Measurements from ENCODE around the gene HORMAD2.

The HORMAD2 gene

DNA sequence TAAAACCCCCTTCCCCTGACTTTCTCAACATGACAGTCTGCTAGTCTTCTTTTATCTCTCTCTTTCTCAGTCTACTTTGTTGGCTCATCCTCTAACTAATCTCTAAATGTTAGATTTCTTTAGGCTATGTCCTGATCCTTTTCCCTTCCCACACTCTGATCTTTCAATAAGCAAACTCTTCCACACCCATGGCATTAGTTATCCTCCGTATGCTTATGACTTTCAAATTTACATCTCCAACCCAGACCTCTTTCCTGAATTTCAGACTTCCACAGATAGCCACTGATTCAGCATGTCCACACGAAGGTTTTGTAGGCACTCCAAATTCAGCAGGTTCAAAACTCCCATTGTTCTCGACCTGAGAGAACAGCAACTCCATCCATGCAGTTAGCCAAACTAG, 90.7 kb downstream of the HORMAD2 start:
- no peak for DNase-seq

DNA sequence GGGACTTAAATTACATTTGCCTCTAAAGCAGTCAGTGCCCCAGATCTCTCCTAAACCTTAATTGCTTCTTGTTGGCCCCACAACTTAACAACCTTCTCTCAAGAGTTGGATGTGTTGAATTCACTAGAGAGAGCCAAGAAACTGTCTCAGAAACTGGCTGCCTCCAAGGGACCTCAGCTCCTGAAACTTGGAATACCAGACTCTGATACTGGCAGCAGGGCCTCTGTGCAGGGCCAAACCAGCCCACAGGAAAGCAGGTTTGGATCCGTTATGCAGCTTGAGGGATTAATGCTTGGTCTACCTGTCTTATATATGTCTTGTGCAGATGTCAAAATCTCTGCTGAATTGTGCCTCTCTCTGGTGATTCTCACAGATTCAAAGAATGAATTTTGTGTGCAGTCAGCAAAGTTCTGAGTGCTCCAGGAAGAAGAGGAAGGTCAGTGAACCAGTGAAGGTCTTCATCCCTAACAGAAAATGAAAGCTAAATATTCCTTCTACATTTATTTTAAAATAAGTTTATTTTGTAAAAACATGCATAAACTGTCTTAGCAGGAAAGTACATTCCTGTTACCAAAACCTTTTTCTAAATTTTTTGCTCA, 95.5 kb downstream of the HORMAD2 start:
- DNase-seq = no peak

DNA sequence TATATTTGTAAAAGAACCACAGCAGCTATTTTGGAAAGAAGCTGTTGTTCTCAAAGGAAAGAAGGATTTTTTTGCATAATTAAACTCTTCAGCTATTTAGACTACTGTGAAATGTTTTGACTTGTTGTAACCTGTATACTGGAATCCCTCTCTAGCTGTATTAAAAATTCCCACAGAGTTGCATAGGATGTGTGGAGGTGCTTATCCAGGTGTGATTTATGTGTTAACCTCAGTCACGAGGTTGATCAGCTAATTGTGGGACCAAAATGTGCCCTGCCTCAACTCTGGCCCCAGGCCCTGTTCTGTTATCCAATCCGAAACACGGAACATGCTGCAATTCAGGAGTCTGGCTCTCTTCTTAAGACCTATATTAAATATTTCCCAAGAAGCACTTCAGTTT, 96.2 kb downstream of the HORMAD2 start:
- DNase-seq = no peak

DNA sequence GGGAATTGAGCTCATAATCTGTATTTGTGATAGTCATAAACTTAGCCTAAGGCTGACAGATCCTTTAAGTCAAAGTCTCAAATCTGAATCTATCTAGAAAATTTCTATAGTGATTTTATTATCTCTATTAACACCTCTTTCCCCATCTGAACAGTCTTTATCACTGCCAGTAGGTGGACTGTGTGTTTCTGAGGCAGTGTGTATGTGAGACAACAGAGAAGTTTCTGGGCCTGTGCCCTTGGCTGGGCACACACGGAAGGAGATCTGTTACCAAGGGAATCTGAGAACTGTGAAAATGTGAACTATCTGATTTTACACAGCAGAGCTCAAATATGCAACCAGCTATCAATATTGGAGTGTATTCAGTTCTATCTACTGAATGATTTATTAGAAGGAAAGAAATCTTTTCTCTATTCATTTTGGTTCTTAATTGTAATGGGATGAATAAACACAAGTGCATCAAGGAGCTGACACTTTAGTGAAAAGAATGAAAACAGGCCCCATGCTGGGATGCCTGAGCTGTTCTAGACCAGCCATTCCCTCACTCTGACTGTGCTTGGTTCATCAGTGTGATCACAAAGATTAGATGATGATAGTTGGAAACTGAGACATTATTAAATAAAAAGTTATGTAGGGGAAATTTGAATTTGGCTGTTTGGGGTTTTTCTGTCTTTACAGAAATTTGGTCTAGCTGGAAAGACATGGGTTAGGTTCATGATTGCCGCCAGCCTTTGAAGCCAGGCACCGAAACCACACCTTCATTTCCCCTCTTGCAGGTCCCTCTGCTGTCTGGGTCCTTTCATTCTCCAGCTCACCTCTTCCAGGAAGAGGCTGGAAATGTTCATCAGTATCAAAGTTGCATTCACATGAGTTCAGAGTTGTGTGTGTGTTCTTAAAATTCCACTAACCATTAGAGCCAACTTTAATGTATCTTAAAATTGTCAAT, 98.2 kb downstream of the HORMAD2 start:
- DNase-seq = peak; percentile 62

DNA sequence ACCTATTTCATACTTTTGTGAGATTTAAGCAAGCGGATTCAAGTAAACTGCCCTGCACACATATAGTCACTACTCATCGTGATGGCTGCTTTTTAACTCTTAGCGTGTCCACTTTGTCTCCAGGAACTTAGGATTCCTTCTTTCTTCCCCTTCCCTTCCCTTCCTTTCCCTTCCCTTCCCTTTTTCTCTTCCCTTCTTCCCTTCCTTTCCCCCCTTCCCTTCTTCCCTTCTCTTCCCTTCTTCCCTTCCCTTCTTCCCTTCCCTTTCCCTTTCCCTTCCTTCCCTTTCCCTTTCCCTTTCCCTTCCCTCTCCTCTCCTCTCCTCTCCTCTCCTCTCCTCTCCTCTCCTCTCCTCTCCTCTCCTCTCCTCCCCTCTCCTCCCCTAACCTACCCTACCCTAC, 100.4 kb downstream of the HORMAD2 start:
- no peak for DNase-seq

DNA sequence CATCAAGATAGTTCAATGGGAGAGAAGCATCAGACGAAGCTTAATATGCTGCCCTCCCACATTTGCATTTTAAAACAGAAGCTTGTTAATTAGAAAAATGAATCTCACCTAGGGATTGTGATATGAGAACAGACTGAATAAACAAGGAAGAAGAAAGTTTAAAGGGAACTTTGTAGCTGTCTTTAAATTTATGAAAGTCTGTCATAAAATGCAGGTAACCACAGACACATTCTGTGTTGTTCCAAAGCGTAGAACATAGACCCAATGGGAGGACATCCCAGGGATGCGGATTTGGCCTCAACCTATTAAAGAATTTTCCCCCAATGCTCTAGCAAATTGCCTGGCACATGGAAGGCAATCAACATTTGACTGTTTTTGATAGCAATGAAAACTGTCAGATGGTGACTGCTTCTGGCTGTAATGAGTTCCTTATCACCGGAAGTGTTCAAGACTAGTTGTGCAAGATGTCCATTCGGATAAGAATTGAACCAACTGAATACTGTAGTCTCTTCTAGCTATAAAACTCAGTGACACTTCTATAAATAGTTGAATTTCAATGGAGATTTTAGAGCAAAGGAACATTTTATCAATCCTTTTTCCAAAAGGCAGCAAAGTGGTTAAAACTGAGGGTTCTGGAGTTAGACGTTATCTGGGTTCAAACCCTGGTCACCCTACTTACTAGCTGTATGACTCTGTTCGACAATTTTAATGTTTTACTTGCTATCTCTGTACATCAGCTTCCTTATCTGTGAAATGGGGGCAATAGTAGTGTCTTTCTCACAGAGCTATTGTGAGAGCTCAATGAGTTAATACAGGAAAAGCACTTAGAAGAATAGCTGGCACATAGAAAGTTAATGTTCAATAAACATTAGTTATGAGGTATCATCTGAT, 101.4 kb downstream of the HORMAD2 start:
- DNase-seq = no peak

DNA sequence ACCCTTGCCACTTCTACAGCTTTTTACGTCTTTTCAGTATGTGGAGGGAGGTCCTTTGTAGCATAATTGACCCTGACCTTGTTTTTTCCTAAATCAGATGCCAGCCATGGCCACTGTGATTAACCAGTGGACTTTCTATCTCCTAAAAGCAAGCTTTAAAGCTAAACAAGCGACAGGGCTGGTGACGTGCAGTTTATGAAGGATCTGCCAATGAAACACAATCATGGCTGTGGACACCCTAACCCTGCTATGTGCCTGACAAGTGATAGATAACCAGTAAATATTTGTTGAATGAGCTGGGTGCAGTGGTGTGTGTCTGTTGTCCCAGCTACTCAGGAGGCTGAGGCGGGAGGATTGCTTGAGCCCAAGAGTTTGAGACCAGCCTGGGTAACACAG, 102.1 kb downstream of the HORMAD2 start:
- DNase-seq = no peak

DNA sequence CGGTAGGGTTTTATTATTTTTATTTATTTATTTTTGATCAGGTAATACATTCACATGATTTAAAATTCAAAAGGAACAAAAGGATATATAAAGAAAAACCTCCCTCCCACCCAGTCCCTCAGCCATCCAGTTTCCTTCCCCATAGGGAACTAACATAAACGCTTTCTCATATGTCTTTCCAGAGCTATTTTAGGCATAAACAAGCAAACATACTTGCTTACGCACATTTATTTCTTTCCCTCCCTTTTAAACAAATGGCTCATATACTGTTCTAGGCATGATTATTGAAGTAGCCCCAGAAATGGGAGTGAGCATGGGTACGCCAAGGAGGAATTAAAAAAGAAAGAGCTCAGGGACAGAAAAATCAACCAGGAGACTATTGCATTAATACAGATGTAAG, 102.6 kb downstream of the HORMAD2 start:
- no peak for DNase-seq

DNA sequence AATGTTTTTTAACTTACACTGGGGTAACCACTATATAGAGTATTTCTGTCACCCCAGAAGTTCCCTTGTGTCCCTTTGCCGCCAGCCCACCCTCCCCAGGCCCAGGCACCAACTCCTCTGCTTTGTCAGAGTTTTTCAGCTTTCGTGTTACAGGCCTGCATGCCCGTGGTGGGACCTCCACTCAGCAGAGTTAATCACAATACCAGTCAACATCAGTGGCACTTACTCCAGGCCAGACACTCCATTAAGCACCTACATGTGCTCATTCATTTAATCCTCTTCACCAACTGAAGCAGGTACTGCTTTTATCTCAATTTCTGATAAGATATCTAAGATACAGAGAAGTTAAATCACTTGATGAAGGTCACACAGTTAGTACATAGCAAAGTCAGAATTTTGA, 103.0 kb downstream of the HORMAD2 start:
- no peak for DNase-seq

DNA sequence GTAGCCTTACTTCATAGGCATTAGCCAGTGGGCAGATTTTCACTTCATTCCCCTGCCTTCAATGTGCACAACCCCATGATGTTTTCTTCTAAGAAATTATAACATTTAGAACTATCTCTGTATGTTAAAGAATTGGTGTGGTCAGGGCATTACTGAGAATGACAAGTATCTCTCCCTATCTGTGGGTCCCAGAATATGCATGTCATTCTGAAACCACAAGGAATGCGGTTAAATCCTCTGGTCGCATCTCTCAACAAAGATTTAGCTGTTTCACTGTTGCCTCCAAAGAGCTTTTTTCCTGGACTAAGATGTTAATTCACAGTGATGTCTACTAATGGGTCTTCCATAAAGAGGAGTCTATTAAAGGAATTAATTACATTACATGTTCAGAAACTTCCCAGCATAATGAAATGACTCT, 103.6 kb downstream of the HORMAD2 start:
- DNase-seq = no peak

DNA sequence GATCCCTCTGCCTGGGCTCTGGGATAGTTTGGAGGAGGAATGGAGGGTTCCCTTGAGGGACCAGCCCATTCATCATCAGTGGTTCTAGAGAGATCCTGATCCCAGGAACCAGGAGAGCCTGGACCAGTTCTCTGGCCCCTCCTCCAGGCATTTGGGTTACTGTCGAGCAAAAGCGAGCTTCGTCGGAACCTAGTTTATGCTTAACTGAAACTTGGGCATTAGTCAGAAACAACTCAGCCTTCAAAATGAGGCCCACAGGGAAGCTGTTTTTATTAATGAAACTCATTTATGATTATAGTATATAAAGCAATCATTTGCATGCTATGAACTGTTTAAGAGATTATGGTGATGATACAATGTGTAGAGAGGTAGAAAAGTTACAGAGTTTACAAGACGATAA, 104.9 kb downstream of the HORMAD2 start:
- DNase-seq = no peak

DNA sequence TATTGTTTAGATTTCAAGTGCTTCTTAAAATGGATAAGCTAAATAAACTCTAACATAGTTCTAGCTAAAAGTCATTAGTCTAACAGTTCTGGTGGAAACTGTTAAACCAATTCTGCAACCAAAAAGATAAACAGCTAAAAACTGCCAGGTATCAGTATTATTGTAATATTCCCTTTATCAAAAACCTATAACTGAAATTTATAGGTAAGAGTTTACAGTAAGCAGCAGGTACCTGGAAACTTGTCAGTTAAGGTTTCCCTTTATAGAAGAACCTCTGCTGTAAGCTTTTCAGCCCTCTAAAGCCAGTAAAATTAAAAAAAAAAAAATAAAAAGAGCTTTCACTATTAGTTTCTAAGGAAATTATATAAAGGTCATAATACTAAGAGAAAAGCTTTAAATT, 105.3 kb downstream of the HORMAD2 start:
- DNase-seq = no peak

DNA sequence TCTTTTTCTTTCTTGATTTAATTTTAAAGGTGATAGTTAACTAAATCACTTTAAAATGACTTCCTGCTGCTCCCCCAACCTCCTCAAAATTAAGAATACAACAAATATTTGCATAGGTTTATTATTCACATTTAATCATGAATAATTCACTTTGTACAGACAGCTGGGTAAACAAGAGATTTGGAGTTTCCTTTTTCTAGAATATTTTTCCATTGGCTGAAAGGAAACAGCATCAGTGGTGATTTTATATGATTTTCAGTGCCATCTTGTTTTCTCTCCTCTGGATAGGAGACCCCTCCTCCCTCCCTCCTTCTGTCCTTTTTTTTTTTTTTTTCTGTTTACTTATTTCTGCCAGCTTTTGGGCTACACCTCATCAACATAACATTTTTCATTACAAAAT, 105.8 kb downstream of the HORMAD2 start:
- DNase-seq = no peak

DNA sequence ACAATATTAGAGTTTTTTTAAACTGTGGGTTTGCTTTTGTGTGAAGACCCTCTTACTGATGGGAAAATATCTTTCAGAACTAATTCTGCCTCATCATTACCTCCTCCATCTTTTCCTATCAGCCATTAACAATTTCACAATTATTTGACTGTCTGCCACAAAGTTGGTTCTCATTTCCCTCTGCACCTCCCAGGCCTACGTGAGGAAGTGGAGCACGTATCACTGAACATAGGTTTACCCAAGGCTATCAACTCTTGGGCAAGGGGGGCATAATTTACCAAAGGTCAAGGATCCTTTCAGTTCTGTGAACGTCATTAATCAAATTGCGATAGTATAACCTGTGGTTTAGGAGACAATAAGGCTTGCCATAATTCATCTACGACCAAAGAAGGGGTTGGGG, 106.2 kb downstream of the HORMAD2 start:
- DNase-seq = no peak

DNA sequence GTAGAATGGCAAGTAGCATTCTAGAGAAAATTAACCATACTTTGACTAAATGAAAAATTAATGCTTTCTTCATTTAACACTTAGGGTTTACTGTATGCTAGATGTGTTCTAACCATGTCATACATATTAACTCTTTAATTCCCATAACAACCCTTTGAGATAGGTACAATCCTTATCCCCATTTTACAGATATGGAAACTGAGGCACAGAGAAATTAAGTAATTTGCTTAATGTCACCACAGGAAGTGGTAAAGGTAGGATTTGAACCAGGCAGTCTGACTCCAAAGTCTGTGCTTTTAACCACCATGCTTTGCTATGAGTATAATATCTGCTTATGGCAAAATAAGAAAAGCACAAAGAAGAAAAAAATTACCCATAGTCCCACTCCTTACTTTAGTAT, 106.8 kb downstream of the HORMAD2 start:
- DNase-seq = no peak

DNA sequence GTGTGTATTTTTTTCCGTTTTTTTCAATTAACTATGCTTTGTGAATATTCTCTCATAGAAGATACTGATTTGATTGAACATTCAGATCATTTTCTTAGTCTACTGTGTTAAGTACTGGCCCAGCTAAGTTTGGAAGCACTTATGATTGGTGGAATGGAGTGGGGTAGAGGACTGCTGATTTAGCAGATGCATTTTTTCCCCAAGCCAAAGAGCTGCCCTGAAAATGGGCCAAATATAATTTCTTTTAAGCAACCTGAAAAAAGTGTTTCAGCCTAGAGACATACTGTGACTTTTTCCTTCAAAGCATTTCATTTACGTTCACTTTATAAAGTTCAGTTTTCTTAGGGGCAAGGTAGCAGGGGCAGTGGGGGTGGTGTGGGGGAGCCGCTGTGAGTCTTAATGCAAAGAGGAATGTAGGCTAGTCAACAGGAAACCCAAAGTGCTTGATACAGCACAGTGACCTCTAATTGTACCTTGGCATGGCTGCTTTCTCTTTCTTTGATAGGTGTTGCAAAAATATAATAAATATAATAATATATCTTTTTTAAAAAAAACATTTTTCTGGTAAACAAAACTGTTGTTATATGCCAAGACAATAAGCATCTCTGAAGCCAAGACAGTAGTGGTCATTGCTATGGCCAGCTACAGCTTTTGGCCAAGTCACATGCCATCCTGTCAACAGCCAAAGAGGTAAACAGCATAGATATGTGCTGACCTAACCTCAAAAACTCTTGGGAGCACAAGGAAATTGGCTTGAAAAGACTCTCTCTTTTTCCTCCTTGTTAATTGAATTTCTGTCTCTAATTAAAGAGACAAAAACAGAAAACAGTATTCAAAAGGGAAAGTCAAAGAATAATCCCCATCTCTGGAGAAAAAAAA, 107.5 kb downstream of the HORMAD2 start:
- no peak for DNase-seq

DNA sequence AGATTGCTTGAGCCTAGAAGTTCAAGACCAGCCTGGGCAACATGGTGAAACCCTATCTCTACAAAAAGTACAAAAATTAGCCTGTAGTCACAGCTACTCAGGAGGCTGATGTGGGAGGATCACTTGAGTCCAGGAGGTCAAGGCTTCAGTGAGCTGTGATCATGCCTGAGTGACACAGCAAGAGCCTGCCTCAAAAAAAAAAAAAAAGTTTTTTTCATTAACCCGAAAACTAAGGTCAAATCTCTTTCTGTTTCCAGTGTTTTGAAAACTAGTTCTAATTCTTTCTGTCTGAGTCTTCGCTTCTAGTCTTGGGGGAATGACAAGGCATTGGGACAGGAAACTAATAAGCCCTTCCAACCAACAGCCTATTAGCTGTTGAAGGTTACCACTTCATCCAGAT, 108.6 kb downstream of the HORMAD2 start:
- no peak for DNase-seq

DNA sequence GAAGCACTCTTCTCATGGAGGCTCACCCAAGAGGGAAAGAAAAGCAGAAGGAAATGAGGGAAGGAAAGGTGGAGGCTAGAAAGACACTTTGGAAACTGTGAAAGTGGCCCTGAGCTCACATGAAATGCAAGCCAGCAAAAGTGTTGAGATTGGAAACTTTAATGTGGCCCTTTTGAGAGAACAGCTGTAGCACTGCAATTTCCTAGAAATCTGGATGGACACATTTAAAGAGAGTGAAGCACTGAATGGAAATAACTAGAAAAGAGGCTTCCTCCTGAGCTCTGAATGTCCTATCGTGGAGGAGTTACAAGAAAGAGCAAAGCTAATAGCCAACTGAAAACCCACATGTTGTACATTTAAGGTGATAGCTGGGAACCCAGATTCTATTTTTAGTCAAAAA, 110.3 kb downstream of the HORMAD2 start:
- DNase-seq = no peak

DNA sequence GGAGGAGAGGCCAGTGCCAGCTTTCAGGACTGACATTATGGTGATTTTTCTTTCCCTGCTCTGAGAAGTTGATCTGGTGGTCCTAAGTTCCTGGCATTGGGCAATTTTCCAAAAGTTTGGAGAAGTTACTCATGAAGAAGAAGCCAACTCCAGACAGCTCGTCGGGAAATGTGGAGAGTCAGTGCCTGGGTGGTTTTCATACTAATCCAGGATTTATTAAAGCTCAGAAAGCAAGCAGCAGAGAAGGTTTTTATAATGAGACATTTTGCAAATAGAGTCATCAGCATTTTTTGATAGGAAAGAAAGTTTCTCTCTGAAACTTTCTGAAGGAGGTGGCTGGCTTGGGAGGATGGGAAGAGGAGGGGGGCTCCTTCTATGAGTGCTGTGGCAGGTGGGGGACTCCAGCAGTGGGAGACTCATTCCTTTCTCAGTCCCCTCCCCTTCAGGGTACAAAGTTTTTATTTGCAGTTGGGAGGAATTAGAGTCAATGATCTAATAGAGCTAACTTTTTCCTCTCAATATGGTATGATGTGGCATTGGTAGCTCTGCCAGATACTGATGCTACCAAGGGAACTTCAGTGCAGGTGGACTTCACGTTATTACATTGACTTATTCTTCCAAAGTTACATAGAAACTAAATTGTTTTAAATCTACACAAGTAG, 110.9 kb downstream of the HORMAD2 start:
- no peak for DNase-seq

DNA sequence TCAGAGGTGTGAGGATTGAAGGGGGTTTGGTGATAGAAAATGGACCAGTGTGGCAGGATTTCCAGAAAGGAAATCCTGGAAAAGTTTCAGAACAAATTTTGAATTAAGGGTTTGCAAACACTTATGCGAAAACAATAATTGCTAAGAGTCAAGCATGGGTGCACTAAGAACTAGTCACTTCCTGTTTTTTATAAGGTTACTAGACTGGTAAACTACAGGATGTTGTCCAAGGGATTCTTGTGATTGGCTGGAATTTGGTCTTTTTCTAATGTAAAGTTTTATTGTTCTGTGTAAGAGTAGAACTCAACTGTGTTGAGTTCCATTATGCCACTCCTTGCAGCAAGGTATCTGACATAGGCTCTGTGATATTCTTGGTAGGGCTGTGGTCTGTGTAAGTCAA, 112.2 kb downstream of the HORMAD2 start:
- DNase-seq = no peak

DNA sequence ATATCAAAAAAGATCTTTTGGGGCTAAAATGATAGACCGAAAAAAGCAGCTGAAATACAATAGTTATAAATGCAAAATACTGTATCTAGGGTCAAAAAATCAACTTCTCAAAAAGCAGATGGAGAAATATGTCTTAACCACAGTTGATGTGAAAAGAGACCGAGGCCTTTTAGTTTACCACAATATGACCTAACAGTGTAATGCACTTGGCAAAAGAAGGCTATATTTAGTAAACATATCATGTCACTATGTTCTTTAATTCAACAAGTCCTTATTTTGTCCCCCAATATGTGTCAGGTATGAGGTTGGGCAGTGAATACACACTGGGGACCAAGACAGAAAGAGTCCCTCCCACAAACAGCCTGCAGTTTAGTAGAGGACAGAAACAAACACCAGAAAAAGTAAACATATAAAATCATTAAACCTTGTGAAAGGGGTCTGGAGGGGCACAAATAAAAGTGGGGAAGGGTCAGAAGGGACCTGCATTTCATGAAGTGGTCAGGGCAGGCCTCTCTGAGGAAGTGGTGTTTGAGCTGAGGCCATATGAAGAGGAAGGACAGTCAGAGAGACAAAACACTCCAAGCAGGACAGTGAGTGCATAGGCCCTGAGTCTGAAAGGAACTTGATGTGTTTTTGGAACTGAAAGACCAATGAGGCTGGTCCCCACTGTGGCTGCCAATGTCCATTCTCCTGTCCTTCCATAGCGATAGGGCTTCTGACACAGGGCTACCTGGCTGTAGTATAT, 112.9 kb downstream of the HORMAD2 start:
- DNase-seq = no peak
